Esophagus squamous epithelium (tissue), 4 donors: ENCODE measurements around the gene NR1H2.

ENCODE experiments used
- CTCF ChIP-seq, 6 experiments: fragments of 450-650 bp in 4 of 6; fragments of 200-600 bp in 2 of 6; sonication (generic) in 2 of 6; IDR thresholded peaks; one replicate each; pipeline ENCODE4 v1.5.1; 2016 to 2019; ENCODE audit warnings: antibody characterized with exemption in 6 of 6, mild to moderate bottlenecking in 4 of 6, moderate library complexity in 4 of 6
- POLR2A ChIP-seq, 4 donors: fragments of 450-650 bp; IDR thresholded peaks; one replicate each; pipeline ENCODE4 v1.6.1; 2017; ENCODE audit warnings: antibody characterized with exemption in 4 of 4, mild to moderate bottlenecking in 4 of 4, moderate library complexity in 3 of 4

- TF ChIP-seq POLR2A (IDR thresholded peaks at IDR 0.05) (no peak), CTCF (IDR thresholded peaks at IDR 0.05) (no peak)
These were observed 1.3 kb downstream of the NR1H2 start for GRCh38 chr19:50377517-50377916.
